GM18873 (cell line): ENCODE measurements around the gene CCL2.
"Not testable (repeated sequence)": the region's sequence is repeated elsewhere in the genome, so short reads cannot be mapped to it uniquely, and the experiment has no call there.

Source experiments
- ATAC-seq: cut with Tn5 transposase; IDR thresholded peaks from one replicate; pipeline ENCODE4 v1.9.1; 2021; ENCODE audit warnings: mild to moderate bottlenecking, moderate library complexity, moderate number of reproducible peaks; ENCODE audit not compliant: unreplicated experiment, low FRiP score

CCL2 gene

DNA sequence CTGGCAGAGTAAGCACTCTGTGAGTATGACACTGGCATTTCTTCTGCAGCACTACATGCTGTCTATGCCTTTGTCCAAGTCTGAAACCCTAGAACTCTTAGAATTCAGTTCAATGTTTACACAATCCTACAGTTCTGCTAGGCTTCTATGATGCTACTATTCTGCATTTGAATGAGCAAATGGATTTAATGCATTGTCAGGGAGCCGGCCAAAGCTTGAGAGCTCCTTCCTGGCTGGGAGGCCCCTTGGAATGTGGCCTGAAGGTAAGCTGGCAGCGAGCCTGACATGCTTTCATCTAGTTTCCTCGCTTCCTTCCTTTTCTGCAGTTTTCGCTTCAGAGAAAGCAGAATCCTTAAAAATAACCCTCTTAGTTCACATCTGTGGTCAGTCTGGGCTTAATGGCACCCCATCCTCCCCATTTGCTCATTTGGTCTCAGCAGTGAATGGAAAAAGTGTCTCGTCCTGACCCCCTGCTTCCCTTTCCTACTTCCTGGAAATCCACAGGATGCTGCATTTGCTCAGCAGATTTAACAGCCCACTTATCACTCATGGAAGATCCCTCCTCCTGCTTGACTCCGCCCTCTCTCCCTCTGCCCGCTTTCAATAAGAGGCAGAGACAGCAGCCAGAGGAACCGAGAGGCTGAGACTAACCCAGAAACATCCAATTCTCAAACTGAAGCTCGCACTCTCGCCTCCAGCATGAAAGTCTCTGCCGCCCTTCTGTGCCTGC is at the start of gene CCL2:
CCL2 (plus strand) TSS at position 635 of the 730 bp plus-strand sequence; CDS start at position 700, 65 bp downstream.
- no peak for ATAC-seq

GRCh38 chr17:34205401-34205800 is 49.7 kb upstream of the CCL2 start:
- ATAC-seq, result no peak

DNA sequence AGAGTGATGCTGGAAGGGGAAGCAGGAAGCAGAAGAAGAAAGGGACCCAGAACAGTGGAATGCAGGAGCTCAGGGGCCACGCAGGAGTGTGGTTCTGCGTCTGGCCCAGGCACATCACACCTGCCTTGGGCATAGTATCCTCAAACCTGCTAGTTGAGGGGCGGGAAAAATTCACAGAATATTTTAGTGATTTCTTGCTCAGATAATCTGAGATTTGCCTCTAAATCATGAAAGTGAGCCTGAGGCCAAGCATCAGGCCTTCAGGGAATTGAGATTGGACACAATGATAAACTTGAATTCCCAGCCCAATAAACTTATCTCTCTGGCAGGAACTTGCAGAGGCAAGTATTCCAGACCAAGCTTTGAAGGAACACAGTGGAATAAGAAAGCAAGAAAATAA is 48.5 kb upstream of the CCL2 start:
- ATAC-seq, result no peak

DNA sequence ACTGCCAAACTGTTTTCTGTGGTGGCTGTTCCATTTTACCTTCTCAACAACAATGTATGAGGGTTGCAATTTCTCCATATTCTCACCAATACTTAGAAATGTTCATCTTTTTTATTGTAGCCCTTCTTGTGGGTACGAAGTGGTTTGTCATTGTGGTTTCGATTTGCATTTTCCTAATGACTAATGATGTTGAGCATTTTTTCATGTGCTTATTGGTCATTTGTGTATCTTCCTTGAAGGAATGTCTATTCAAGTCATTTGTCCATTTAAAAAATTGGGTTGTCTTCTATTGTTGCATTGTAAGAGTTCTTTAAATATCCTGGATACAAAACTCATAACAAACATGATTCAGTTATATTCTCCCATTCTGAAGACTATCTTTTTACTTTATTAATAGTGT is 47.5 kb upstream of the CCL2 start:
- no peak for ATAC-seq

DNA sequence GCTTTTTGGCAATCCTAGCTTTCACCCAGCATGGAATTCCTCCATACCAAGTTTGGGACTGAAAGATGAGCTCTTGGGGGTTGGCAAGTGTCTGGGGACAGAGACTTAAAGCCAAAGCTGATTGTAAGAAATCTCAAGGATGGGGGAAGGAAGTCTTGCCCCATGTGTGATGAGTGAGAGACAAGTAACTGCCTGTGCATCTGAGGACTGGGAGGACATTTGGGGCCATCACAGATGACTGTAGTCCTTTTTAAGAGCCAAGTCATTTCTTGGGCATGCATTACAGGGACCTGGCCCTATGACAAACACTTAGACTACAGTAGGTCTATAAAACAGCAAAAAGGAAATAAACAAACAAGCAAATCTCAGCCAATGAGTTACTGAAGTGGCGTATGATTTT is 36.3 kb upstream of the CCL2 start:
- no peak for ATAC-seq

- no peak for ATAC-seq
Measured at GRCh38 chr17:34219405-34219804, 35.7 kb upstream of the CCL2 start.

- no peak for ATAC-seq
Measured at GRCh38 chr17:34220045-34220751, 34.9 kb upstream of the CCL2 start.

- no peak for ATAC-seq
Measured at GRCh38 chr17:34220752-34221395, 34.2 kb upstream of the CCL2 start.

DNA sequence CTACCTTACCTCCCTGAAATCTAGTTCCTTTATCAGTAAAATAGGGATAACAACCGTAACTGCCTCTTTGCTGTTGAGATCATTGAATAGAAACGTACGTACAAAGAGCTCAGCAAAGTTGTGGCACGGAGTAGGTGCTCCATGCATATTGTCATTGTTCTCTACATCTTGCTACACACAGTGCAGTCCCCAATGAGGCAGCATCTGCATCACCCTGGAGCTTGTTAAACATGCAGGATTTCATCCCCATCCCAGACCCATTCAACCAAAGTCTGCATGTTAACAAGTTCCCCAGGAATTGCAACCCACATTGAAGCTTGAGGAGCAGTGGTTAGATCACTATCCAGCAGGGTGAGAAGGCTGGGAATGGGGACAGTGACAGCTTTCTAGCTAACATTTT is 33.7 kb upstream of the CCL2 start:
- no peak for ATAC-seq

- no peak for ATAC-seq
Measured at GRCh38 chr17:34222722-34223497, 32.2 kb upstream of the CCL2 start.

DNA sequence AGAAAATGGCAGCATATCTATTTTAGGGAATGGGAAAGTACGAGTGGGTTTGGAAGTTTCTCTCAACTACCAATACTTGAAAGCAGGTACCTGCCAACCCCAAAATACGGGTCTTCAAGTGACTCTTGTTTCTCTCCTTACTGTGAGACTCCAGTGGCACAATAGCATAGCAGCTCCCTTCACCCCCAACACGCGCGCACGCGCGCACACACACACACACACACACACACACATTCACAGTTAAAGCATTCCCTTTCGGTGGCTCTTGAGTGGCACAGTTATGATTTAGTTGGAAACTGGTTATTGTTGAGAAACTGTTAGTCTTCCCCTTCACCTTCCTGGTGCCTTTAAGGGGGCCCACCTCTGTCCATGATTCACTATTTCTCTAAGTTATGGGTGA is 30.0 kb upstream of the CCL2 start:
- ATAC-seq, result no peak

GRCh38 chr17:34226011-34226743 is 28.9 kb upstream of the CCL2 start:
- ATAC-seq, result no peak

DNA sequence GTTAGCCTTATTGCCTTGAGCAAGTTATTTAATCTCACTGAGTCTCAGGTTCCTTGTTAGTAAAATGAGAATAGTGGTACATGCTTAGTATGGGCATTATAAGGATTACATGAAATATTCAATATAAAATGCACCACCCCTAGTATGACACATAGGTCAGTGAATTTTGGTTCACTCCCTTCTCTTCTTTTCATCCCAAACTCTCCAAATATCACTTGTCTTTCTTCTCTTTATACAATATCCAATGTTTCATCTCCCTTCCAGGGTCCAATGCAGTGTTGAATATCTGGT is 28.4 kb upstream of the CCL2 start:
- ATAC-seq, result no peak

DNA sequence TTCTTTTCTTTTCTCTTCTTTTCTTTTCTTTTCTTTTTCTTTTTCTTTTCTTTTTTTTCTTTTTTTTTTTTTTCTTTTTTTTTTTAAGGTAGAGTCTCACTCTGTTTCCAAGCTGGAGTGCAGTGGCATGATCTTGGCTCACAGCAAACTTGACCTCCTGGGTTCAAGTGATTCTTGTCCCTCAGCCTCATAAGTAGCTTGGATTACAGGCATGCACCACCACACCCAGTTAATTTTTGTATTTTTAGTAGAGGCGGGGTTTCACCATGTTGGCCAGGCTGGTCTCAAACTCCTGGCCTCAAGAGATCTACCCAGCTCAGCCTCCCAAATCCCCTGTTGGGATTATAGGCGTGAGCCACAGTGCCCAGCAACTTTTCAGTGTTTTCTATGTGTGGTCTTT is 27.8 kb upstream of the CCL2 start:
- not testable (repeated sequence) for ATAC-seq

DNA sequence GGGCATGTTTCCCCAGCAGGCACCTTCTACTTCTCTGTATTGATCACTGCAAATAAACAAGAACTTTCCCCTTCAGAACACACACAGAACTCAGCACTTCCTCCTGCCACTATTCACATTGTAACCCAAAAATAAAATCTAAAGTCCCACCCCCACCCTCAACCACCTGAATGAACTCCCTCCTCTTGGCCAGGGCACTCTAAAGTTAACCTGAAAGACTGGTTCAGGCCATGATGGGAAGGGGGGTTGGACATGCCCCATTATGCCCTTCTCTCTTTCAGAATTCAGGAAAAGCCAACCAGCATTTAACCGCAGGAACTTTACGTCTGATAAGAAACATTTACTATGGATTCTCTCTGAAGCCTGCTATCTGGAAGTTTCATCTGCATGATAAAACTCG is 27.4 kb upstream of the CCL2 start:
- no peak for ATAC-seq

DNA sequence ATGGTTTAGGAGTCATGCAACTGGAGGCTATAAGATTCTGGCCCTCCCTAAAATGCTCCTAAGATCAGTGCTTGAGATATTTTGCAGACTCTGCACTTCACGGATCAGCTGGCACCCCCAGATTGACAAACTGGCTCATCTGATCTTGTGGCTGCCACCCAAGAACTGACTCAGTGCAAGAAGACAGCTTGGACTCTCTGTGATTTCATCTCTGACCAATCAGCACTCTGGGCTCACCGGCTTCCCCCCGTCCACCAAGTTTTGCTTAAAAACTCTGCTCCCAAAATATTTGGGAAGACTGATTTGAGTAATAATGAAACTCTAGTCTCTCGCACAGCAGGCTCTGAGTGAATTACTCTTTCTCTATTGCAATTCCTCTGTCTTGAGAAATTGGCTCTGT is 26.3 kb upstream of the CCL2 start:
- no peak for ATAC-seq

- ATAC-seq, result no peak
Measured at GRCh38 chr17:34230342-34230741, 24.7 kb upstream of the CCL2 start.

DNA sequence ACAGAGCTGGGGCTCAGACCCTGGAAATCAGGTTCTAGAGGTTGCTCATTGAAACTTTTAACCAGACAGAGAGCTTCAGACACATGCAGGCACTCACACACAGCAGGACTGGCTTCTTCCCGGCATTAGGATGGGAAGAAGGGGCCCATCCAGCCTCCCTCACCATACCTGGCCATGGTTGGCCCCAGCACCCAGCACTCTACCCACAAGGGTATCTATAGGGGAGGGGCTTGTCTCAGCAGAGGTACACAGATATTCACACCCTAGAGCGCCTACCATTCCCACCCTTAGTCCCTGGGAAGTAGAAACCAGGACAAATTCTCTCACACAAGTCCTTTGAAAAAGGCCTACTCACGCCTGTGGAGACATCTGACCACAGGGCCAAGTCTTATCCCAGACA is 20.5 kb upstream of the CCL2 start:
- no peak for ATAC-seq

DNA sequence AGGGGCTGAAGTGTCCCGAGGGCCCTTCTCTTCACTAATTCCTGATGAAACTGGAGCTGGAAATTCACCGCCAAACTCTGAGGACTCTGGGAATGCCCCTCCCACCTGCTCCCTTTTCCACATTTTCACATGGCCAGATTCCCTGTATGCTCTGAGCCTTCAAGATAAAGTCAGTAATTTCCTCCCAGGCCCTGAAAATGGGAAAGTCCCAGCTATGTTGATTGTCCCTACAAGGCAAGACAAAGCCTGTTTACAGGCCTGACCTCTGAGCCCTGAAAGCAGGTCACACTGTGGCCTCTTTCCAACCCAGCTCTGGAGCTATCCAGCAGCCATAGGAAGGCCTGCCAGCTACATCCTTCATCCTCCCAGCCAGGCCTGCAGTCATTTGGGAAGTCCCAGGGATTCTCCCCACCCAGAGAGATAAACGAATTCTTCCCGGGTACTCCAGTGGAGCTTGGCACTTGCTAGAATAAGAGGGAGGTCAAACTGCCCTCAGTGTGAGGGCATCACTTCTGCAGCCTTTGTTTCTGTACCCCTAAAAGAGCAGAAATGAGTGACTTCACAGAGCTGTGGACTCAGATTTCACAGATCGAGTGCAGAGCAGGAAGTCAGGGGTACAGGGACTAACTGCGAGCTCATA is 19.6 kb upstream of the CCL2 start:
- no peak for ATAC-seq

- ATAC-seq, result no peak
Measured at GRCh38 chr17:34236281-34236892, 18.7 kb upstream of the CCL2 start.
